ENCODE data around the gene KIF23. TPM values are rescaled to one million over a fixed set of nuclear protein-coding genes. Genes with fewer than 3 reads are reported as not detected.

Gene KIF23
- total RNA-seq, 1 donor from 2014 or later = 67.3 TPM

- Mint-ChIP-seq H3K27ac (ENCODE audit: unreplicated experiment) (no peak overlapping the region), H3K27me3 (ENCODE audit: low read depth) (no peaks in the 10 kb centered on the region), H3K36me3 (ENCODE audit: low read depth) (peaks cover 24% of the 10 kb centered on the region)
Observed at GRCh38 chr15:69422336-69422895, 8.3 kb downstream of the KIF23 start.

GRCh38 chr15:69424001-69424400 lies 9.9 kb downstream of the KIF23 start:
- TF ChIP-seq CTCF (conservative IDR thresholded peaks at IDR 0.05) = no peak
- Mint-ChIP-seq H3K36me3 (ENCODE audit: low read depth) (peaks cover 26% of the 10 kb centered on the region), H3K4me1 (peaks cover 18% of the 10 kb centered on the region), H3K4me3 (no peak overlapping the region), H3K27ac (ENCODE audit: unreplicated experiment) (no peak overlapping the region), H3K9me3 (no peaks in the 10 kb centered on the region), H3K27me3 (ENCODE audit: low read depth) (no peaks in the 10 kb centered on the region)
- DNase-seq (ENCODE audit: low read depth, low spot score) = no peak

More at GRCh38 chr15:69422336-69422895, 8.3 kb downstream of the KIF23 start:
- Mint-ChIP-seq H3K4me1 (peaks cover 26% of the 10 kb centered on the region), H3K9me3 (no peaks in the 10 kb centered on the region), H3K4me3 (no peak overlapping the region)
- DNase-seq (ENCODE audit: low read depth, low spot score) = no peak
- TF ChIP-seq CTCF (conservative IDR thresholded peaks at IDR 0.05) = no peak

- no peak overlapping the region for H3K27ac Mint-ChIP-seq (ENCODE audit: unreplicated experiment)
- H3K9me3 Mint-ChIP-seq = no peaks in the 10 kb centered on the region
- peaks cover 12% of the 10 kb centered on the region for H3K4me1 Mint-ChIP-seq
- no peak for DNase-seq (ENCODE audit: low read depth, low spot score)
- TF ChIP-seq CTCF (conservative IDR thresholded peaks at IDR 0.05) = no peak
- H3K36me3 Mint-ChIP-seq (ENCODE audit: low read depth) = peaks cover 20% of the 10 kb centered on the region
- no peaks in the 10 kb centered on the region for H3K27me3 Mint-ChIP-seq (ENCODE audit: low read depth)
- H3K4me3 Mint-ChIP-seq = no peak overlapping the region
Observed at GRCh38 chr15:69424748-69425413, 10.7 kb downstream of the KIF23 start.

GRCh38 chr15:69433831-69434230 lies 19.7 kb downstream of the KIF23 start:
- no peak for DNase-seq (ENCODE audit: low read depth, low spot score)
- Mint-ChIP-seq H3K9me3 (no peaks in the 10 kb centered on the region), H3K27ac (ENCODE audit: unreplicated experiment) (no peak overlapping the region), H3K36me3 (ENCODE audit: low read depth) (peaks cover 16% of the 10 kb centered on the region), H3K27me3 (ENCODE audit: low read depth) (no peaks in the 10 kb centered on the region), H3K4me1 (no peaks in the 10 kb centered on the region), H3K4me3 (no peak overlapping the region)
- no peak for TF ChIP-seq CTCF (conservative IDR thresholded peaks at IDR 0.05)

GRCh38 chr15:69434238-69434637 lies 20.1 kb downstream of the KIF23 start:
- no peak for TF ChIP-seq CTCF (conservative IDR thresholded peaks at IDR 0.05)
- Mint-ChIP-seq H3K36me3 (ENCODE audit: low read depth) (peaks cover 14% of the 10 kb centered on the region), H3K4me1 (no peaks in the 10 kb centered on the region), H3K4me3 (no peak overlapping the region), H3K27me3 (ENCODE audit: low read depth) (no peaks in the 10 kb centered on the region), H3K9me3 (no peaks in the 10 kb centered on the region), H3K27ac (ENCODE audit: unreplicated experiment) (no peak overlapping the region)
- no peak for DNase-seq (ENCODE audit: low read depth, low spot score)

All from neural crest cell (in vitro differentiated cells).